GM19238 (cell line): Measurements from ENCODE around the gene EXD3.

ENCODE experiments used
- DNase-seq: peaks from one replicate; pipeline ENCODE4 v3.0.0; 2011; ENCODE audit warnings: low spot score; ENCODE audit not compliant: insufficient read length

EXD3 gene

DNA sequence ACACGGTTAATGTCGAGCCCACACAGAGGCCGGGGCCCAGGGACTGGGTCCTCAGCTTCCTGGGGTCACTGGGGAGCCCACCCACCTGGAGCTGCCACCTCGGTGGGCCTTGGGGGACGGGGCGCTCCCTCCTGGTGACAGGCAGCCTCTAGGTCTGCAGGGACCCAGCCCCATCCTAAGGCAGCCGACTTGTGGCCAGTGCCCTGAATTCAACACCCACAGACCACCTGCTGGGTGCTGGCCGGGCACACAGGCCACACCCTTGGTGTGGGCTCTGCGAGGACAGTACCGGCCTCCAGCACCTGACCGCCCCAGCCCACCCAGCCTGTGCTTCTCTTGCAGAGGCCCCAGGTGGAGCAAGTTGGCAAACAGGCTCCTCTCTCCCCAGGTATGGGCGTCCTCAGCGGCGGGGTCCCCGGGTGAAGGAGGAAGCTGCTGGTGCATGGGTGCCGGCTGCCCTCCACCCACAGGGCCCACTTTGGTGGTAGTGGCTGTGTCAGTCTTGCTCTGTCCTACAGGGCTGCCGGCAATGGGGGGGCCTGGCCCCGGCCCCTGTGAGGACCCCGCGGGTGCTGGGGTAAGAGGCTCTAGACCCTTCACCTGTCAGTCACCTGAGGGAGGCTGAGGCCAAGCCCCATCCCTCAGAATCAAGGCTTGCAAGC is 9.9 kb upstream of the EXD3 start:
- DNase-seq, result no peak

DNA sequence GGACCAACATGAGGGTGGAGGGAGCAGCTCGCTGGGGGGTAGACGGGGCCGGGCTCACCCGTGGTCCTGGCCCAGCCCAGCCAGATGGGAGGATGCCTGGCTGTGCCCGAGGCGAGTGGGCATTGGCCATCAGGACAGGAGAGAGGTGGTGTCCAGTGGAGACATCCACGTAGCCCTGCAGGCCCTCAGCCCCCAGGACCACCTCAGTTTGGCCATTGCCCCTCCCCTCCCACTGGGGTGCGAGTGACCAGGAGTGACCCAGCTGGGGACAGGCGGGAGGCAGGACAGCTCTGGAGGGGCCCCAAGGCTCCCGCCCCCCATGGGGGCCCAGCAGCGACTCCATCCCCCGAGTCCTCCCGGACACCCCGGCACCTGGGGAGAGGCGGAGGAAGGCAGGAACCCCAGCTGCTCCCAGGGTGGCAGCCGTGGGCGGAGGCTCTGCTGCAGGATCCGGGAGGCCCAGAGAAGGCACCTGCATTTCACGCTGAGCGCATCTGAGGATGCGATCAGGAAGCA is 8.5 kb upstream of the EXD3 start:
- no peak for DNase-seq

DNA sequence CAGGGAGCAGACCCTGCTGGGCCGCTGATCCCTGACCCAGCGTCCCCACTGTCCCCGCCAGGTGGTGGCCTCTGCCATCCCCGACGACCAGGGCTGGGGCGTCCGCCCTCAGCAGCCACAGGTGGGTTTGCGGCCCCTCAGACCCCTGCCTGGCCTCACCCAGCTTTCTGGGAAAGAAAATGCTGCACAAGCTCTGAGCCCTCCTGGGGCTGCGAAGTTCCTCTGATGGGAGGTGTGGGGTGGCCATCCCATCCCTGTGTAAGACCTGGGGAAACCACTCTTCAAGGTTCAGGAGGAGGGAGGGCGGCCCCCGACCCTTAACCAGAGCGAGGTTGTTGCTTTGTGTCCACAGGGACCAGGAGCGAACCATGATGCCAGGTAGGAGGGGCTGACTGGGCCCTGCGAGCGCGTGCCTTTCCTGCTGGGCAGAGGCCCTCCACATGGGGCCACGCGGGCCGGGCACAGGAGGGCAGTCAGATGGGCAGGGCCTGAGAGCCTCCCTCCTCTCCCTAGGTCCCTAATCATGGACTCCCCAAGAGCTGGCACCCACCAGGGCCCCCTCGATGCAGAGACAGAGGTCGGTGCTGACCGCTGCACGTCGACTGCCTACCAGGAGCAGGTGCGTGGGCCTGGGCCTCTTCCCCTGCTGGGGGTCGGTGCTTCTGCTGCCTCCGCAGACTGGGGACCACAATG is 7.9 kb upstream of the EXD3 start:
- DNase-seq, result no peak

DNA sequence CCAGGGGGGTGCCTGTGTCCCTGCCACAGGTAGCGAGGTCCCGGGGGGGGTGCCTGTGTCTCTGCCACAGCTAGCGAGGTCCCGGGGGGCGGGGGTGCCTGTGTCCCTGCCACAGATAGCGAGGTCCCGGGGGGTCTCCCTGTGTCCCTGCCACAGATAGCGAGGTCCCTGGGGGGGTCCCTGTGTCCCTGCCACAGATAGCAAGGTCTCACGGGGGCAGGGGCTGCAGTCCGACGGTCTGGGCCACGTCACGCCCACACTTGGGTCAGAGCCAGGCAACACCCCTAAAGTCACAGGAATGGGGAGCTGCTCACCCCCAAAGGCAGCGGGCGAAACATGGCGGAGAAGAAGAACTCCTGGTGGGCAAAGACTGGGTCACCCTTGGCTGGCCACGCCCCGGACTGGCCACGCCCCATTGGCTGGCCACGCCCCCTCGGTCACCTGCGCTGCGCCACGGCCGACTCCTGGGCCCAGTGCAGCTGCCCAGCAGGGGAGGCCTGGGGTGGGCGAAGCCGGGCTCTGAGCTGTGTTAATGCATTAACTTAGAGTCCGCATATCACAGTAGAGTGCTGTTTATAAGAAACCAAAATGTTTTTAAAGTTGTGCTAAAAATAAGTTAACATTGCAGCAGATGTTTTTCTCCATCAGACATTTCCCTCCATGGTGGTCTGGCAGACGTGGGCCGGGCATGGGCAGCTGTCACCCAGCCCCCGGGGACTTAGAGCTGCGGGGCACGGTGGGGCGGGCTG is 7.2 kb upstream of the EXD3 start:
- no peak for DNase-seq

DNA sequence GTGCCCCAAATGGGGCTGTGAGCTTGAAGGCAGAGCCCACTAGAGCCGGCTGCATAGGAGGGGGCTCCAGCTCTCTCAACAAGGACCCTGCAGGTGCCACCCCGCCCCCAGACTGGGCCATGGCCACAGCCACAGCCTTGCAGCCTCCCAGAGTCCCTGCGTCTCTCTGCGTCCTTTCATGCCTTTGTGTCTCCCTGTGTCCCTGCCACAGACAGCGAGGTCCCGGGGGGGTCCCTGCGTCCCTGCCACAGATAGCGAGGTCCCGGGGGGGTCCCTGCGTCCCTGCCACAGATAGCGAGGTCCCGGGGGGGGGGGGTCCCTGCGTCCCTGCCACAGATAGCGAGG is 6.6 kb upstream of the EXD3 start:
- no peak for DNase-seq

DNA sequence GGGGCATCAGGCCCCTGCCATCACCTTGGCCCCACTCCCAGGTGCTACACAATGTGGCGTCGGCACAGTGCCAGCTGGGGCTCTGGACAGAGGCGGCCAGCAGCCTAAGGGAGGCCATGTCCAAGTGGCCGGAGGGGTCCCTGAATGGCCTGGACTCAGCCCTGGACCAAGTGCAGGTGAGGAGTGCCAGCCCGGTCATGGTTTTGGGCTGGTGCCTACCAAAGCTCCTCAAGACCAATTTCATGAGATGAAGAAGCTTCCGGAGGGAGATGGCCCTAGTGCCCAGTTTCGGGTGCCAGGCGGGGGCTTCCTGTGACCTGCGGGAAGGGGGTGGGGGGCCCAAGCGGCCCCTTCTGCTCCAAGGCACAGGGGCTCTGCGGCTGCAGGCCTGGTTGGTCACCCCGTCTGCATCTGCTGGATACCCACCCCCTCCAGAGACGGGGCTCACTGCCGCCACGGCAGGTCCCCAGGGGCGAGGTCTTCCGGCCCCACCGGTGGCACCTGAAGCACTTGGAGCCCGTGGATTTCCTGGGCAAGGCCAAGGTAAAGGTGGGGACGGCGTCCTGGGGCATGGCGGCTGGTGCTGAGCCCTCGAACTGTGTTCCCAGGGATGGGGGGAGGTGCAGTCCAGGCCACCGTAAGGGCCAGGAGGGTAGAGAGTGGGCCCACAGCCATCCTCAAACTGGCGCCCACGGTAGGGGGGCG is 6.0 kb upstream of the EXD3 start:
- DNase-seq, result no peak

DNA sequence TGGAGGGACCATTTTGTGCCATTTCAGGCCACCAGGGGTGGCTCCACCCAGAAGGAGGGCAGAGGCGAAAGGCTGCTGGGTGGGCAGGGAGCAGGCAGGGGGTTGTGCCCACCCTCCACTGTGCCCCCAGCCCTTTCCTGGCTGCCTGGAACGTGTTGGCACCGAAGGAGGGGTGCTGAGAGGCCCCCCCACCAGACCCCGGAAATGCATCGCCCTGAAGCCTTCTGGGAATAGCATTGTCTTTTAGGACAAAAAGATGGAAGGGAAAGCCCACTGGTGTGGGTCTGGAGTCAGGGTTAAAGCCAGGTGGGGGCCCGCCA is 5.3 kb upstream of the EXD3 start:
- no peak for DNase-seq

DNA sequence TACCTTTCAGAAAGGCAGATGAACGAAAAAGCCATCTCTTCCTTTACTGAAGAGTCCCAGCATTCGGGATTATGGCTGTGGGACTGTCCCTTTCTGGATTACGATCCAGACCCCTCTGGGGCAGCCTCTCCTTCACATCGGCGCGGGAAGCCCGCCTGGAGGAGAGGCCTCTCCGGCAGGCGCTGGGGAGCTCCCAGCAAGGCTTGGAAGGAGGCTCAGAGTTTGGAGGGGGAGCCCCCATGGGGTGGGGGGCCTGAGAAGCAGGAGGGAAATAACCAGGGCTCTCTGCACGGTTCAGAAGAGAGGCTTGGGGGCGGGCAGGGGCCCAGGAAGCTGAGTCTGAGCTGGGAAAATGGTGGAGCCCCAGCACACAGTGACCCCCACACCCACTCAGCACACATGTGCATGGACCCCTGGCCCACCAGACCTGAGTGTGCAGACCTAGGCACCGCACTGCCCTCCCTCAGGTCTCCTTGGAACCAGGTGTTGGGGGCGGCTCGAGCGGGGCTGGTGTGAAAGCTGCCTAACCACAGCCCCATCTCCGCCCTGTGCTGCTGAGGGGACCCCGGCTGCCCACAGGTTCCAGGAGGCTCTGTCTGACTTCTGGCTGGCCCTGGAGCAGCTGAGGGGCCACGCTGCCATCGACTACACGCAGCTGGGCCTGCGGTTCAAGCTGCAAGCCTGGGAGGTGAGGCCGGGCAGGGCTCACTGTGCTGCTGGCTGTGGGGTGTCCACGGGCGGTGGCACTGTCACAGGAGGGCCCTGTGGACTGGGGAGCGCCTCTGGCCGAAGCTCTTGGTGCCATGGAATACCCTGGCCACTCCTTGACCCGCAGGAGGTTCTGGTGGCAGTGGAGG is 4.7 kb upstream of the EXD3 start:
- no peak for DNase-seq

DNA sequence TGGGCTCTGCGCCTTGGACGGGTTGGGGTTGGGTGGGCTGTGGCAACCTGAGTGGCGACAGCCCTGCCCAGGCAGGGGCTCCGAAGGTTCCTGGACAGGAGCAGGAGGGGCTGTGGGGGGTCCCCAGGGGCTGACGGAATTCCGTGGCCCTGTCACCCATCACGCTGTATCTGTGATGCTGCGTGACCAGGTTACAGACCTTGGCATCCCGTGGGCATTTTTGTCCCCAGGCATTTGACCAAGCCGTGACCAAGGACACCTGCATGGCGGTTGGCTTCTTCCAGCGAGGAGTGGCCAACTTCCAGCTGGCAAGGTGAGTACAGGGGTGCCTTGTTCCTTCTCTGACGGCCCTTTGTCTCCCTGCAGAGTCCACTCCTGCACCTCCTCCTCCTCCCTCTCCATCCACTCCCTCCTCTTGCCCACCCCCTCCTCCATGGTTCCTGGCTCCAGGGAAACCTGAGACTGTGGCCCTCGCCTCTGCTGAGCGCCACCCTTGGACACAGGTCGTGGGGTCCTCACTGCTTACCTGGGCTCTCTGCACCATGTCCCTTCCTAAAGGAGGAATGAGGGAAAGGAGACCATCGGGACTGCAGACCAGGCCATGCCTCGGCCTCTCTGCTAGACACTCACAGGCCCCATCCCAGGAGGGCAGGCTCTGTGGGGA is 3.2 kb upstream of the EXD3 start:
- DNase-seq, result no peak

DNA sequence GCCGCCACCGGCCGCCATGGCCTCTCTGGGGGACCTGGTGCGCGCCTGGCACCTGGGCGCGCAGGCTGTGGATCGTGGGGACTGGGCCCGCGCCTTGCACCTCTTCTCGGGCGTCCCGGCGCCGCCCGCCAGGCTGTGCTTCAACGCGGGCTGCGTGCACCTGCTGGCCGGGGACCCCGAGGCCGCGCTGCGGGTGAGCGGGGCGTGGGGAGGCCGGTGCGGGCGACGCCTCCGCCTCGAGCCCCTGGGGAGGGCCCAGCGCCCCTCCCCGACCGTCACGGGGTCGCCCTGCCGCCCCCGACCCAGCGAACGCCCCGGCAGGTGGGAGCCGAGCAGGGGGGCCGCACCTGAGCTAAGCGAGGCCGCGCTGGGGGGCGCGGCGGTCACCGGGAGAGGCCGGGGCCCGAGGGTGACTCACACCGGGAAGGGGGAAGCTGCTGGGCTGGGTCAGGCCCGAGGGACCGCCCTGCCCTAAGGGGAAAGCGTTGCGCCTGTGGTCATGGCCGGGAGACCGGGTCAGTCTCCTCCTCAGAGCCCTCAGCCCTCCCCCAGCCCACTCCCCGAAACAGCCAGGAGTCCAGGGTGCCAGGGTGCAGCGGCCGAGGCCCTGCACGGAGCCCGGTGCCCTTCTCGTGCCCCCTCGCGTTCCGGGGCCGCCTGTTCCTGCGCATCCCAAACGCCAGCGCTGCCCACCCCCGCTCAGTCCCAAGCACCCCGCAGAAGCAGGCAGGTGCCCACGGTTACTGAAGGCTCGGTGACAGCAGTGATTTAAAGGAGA is 741 bp upstream of the EXD3 start:
- DNase-seq, result no peak

DNA sequence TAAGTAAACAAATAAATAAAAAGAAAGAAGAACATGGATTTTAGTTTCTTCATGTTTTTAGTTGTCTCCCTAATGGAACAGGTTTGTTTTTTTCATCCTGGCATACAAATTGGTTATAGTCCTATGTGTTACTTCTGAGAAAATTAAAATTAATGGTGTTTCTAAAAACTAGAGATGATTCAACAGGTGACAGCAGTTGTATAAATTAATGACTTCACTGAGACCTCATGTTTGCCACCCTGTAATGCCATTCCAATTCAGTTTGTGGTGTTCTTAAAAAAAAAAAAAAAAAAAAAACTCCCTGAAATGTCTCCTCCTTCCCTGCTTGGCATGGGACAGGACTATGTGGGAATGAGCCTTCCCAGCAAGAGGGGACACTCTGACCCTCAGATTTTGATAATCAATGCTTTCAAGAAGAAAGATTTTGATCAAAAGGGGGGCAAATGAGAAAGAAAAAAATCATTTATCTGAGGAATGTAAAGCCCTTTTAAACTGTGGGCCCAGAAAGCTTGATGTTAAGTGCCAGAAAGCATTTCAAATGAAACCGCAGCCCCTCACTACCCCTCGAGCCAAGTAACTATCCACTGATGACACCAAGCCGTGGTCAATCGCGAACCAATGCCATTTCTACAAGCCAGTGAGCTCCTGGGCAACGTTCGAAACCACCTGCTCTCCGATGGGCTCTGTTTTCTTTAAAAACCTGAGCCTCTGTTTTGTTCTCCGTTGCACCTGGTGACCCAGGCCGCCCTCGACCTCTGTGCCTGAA is 941 bp downstream of the EXD3 start:
- no peak for DNase-seq

DNA sequence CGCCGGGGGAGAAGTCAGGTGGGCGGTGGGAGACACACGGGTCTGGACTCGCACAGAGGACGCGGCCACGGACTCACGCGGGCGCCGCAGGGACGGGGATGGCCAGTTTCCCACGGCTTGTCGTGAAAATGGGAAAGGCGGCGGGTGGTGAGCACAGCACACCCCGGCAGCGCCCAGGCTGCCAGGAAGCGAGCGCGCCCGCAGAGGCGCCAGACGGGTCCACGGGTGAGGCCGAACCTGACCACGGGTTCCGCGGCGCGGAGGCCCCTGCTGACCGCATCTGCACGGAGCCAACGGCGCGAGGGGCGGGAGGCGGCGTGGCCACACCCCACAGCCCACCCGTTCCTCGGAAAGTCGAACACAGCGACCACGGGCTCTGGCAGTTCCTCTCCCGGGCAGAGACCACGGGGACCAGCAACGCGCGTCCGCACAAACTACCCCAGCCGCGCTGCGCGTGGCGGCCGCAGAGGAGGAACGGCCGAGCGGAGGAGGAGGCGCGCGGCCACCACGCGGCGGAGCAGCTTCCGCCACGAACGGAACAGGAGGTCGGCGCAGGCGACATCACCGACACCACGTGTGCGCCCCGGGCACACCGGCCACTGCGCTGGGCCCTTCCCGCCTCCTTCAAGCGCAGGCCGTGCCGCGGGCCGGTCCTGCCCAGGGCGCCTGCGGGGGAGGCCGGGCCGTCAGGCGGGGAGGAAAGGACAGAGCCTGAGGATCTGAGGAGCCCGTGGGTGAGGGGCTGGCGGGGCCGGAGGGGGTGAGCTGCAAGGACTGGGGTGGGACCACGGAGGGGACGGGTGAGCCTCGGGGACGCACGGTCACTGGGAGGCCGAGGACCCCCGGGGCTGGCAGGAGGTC is 5.6 kb downstream of the EXD3 start:
- DNase-seq, result no peak

DNA sequence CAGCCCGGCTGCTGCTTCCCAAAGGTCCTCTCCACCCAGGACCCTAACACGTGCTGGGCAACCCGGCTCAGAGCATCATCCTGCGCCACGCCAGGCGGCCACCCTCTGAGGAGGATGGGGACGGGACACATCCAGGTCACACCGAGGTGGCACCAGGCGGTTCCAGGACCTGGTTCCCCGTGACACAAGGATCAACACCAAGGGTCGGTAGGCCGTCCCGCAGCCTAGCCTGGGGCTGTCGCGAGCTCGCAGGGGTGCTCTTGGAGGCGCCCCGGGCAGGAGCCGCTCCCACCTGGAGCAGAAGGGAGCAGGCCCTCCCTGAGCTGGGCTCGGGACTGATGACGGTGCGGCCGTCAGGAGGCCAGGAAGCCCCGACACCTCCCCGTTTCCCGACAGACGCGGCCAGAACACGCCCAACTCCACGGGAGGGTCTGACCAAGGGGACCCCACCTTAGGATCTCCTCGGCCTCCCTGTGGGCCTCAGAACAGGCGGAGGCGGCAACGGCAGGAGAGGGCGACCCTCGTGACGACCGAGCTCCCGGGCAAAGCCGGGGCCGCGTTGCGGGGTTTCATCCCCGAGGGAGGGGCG is 6.3 kb downstream of the EXD3 start:
- no peak for DNase-seq

DNA sequence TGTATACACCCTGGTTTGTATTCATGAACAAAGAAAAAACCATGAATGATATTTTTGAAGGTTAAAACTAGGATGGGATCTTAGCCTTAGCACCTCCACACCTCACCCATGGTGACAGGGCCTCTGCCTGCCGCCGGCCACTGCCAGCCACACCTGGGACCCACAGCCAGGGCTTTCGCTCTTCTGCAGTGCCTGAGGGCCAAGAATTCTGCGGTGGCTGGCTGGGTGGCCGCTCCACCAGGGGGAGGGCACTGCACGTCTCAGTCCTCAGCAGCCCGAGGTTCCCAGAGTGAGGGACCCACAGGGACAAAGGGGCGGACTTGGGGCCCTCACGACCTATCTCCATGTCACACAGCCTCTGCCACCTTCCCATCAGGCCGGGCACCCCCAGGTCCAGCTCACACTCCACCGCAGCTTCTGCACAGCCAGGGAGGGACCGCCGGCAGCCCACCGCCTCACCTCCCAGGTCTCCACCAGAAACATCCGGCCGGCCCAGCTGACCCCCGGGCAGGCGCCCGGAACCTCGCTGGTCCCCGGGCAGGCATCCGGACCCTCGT is 6.9 kb downstream of the EXD3 start:
- DNase-seq, result no peak

DNA sequence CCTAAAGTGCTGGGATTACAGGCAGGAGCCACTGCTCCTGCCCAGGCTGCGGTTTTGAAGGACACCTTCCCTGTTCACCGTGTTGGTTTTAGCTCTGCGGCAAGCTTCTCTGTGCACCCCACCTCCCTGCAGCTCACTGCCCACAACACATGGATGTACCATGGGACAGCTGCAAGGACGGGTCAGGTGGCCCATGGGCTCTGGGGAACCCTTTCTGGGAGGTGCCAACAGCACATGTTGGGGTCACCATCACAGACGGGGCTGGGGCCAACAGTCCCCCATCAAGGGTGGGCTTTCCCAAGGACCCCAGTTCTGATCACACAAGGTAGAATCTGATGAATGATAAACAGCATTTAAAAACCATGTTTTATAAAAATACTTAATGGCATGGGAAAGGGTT is 7.5 kb downstream of the EXD3 start:
- no peak for DNase-seq

DNA sequence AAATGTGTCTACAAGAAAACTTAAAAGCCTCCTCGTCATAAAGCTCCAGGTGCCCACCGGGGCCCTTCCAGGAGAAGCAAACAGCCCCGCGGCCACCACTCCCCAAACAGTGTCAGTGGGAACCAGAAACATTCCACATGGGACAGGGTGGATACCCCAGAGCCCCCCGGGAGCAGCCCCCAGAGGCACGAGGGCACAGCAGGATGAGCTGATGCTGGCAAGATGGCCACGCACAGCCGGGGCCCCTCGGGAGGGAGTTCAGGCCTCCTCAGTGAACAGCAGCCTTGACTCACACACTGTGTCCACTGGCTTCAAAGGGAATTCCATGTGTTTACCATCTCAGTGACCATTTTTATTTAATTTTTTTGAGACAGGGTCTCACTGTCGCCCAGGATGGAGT is 10.5 kb downstream of the EXD3 start:
- DNase-seq, result no peak

DNA sequence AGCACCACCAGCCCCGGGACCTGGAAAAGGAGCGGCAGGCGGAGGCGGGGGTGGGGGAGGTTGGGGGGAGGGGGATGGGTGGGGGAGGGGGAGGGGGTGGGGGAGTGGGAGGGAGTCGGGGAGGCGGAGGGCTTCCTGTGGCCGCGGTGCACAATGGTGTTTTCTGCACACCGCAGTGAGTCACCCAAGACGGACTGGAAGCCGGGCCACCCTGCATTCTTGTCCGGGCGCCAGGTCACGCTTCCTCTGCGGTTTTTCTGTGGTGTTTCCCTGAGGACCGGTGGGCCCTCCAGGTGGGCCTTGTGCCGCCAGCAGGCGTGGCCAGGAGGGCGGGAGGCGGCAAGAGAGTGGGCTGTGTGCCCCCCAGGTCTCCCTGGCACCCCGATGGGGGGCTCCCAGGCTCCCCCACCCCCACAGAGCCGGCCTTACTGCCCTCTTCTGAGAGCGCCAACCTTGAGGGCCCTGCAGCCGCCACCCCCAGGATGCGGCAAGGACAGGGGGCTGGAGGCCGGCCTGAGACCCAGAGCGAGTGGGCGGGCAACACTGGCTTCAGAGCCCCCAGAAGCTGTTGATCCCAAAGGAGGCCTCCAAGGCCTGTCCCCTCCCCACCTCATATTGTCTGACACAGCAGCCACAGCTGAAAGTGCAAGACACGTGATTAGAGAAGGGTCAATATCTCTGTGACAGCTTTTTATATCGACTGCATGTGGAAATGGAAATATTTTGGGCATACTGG is 11.1 kb downstream of the EXD3 start:
- peak; percentile 72 for DNase-seq
